ENCODE results near the gene PTCD2. TPM values are rescaled to one million over a fixed set of nuclear protein-coding genes. Genes with fewer than 3 reads are reported as not detected.
A peak's percentile ranks its signal among the peaks of the same experiment; 100 is the strongest.

The PTCD2 gene
- total and polyA plus RNA-seq, 8 donors: 0.80 to 5.3 (median 2.7) TPM

DNA sequence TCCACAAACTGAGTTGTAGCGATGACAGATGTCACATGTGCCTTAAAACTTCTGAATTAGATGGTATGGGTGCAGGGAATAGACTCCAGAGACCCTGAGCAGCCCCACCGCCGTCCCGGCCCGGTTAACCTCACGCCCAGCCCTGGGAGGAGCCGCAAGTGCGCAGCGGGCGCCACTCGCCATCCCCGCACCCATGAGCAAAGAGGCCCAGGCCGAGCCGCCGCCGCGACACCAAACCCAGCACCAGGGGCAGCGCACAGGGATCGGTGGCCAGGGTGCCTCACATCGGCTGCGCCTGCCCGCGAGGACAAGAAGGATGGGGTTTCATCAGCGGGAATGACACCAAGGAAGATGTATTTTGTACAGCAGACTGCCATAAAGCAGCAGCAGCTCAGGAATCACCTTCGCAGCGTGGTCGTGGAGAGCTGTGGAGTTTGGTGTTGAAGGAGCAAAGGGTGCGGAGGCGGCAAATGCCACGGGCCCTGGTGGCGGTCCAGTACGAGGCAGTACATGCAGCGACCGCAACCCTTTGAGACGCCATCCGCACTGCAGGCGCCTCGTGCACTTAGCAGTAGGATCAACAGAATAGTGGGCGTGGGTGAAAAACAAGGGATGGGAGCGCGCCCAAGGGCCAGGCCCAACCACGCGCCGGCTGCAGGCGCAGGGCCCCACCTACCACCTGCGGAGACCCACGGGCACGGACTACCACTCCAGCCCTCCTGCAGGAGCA lies 97.3 kb downstream of the PTCD2 start:
- H3K9me3 ChIP-seq: no peaks in the 10 kb centered on the region
- H3K36me3 ChIP-seq: no peaks in the 10 kb centered on the region
- TF ChIP-seq, protein P1, sequence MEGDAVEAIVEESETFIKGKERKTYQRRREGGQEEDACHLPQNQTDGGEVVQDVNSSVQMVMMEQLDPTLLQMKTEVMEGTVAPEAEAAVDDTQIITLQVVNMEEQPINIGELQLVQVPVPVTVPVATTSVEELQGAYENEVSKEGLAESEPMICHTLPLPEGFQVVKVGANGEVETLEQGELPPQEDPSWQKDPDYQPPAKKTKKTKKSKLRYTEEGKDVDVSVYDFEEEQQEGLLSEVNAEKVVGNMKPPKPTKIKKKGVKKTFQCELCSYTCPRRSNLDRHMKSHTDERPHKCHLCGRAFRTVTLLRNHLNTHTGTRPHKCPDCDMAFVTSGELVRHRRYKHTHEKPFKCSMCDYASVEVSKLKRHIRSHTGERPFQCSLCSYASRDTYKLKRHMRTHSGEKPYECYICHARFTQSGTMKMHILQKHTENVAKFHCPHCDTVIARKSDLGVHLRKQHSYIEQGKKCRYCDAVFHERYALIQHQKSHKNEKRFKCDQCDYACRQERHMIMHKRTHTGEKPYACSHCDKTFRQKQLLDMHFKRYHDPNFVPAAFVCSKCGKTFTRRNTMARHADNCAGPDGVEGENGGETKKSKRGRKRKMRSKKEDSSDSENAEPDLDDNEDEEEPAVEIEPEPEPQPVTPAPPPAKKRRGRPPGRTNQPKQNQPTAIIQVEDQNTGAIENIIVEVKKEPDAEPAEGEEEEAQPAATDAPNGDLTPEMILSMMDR (IDR thresholded peaks at IDR 0.05): no peak
- intact Hi-C loops (cut with DNase I): no loop called here
- H3K4me3 ChIP-seq: no peak overlapping the region
- ATAC-seq (no peak), DNase-seq (peak in 1 of 6 donors; percentile 50), FAIRE-seq (no peak)
- H3K4me1 ChIP-seq: no peaks in the 10 kb centered on the region
- no peak overlapping the region for H3K27ac ChIP-seq
- 88 to 92% methylated on average over 48 of the region's 48 CpGs for WGBS, 2 donors
- no peaks in the 10 kb centered on the region for H3K27me3 ChIP-seq

Other genes starting within 250 kb of the PTCD2 start
- gene MAP1B, start 212.9 kb upstream of the PTCD2 start, total RNA-seq: 10 to 100 TPM in 3 of 6 donors, 1 to 10 TPM in 3; 2.4 to 16.8 (median 9.7) TPM
- 1 to 10 TPM; 2.7 to 5.5 TPM for gene MAP1B, start 212.9 kb upstream of the PTCD2 start, polyA plus RNA-seq
- 10 to 100 TPM; 17.3 to 28.0 (median 23.8) TPM for gene MRPS27, start 133 bp upstream of the PTCD2 start, total RNA-seq
- 10 to 100 TPM in 1 of 2 donors, 1 to 10 TPM in 1; 9.4 to 17.4 TPM for gene MRPS27, start 133 bp upstream of the PTCD2 start, polyA plus RNA-seq
- gene ZNF366, start 187.0 kb downstream of the PTCD2 start, total RNA-seq: 1 to 10 TPM in 1 of 6 donors, under 1 TPM in 5; 0.35 to 1.0 (median 0.65) TPM
- under 1 TPM; 0.26 to 0.46 TPM for gene ZNF366, start 187.0 kb downstream of the PTCD2 start, polyA plus RNA-seq